HG02840 (cell line): ENCODE results near the gene DIDO1.

Experiments used
- ATAC-seq: cut with Tn5 transposase; IDR thresholded peaks from one replicate; pipeline ENCODE4 v1.9.1; 2021; ENCODE audit warnings: mild to moderate bottlenecking, moderate library complexity, moderate number of reproducible peaks; ENCODE audit not compliant: unreplicated experiment, low FRiP score

DIDO1 gene

DNA sequence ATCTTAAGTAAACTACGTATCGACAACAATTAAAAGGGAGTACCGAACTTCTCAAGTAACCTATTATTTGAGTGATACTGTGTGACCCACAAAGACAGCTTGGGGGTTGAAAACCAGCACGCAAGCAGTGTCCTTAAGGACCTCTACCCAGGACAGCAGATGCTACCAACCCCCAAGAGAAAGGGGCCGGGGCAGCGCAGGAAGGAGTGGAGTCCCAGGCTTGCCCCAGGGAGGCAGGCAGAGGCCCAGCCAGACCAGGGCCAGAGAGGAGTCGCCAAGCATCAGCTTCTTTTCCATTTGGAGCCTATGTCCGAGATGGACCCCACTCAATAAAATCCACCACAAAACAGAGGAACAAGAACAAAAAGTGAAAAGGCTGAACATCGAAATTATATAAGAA is 11.9 kb downstream of the DIDO1 start:
- ATAC-seq: no peak

DNA sequence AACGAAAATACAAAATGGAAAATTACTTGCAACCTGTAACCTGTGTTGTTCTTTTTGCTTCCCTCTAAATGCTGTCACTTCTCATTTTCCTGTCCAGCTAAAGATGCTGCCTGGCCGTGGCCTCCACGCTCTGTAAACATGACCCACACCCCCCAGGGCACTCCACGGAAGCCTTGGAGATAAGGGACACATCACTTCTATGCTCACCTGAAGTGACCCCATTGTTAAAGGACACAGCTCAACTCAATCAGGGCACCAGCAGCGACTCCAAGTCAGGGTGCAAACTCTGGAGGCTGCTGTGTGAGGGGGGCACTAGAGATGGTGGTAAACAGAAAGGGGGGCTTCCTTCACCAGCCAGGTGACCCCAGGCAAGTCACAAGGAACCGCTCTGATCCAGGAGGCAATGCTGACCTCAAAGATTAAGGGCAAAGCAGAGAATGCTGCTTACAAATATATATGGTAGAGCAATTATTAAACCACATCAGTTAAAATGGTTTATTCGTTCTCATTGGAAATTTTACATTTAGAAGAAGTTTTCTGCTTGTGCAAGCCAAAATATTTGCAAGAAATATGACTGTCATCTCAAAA is 13.2 kb downstream of the DIDO1 start:
- no peak for ATAC-seq

DNA sequence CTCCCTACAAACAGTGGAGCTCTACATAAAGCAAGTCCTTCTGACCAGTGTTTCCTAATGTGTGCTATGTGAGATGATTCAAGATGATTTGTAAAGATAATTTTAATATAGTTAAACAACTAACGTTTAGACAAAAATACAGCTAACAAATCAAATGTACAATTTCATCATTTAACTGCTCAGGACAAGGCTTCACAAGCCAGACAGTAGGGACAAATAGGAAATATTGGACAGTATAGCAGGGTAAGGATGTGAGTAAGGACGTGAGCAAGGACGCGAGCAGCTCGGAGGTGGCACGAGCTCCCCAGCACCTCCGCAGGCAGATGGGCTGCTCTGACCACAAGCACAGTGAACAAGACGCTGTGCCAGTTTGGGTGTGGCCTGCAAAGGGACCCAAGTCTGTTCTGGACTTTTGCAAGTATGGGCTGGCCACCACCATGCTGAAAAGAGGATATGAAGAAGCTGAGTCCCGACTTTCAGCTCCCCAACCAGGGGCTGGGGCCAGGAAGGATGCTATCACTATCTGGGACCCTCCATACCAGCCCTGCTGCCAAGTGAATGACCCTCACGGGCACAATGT is 14.5 kb downstream of the DIDO1 start:
- ATAC-seq: no peak

DNA sequence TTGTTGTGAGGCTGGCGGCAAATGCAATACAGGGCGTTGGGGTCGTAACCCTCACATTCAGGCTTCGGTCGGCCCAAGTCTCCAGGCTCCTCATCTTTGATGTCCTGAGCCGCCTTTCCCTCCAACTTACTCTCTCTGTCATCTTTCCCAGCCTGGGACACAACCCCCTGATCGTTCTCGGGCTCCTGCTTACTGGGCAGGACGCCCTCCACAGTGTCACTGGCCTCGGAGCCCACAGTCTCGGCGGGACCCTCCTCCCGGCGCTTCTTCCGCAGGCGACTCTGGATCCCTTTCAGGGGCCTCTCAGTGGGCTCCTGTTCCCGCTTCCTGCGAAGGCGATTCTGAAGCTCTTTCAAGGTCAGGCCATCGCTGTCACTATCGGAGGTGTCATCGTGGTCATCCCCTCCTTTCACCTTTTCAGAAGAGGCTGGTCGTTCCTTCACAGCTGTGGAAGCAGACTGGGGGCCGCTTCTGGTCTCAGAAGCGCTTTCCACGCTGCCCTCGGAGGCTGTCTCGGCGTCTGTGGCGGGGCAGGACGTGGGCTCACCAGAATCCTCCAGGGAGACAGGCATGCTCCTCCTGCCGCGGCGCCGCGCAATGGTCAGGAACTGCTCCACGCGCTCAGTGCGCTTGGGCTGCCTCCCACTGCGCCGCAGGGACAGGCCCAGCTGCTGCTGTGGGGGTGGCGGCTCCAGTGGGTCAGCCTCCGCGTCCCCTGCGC is 15.4 kb downstream of the DIDO1 start:
- ATAC-seq: no peak

DNA sequence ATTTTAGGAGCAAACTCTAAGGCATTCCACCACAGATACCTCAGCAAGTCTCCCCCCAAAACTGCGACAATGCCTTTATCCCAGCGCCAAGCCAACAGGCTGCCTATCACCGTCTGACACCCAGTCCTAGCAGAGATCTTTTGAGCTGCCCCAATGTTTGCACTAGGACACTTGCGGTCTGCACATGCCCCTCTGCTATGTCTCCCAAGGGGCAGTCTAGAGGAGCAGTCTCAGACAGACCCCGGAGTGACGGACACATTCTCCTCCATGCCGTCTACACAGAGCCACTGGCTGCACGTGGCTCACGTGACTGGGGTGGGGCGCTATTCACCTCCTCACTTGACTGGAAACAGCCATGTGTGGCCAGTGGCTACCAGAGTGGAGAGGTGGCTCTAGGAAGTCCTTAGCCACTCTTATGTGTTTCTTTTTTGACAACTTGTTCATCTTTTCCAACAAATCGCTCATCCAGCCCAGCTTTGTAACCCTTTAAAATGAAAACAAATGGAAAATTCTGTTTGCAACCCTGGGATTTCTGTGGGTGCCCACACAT is 16.0 kb downstream of the DIDO1 start:
- no peak for ATAC-seq

DNA sequence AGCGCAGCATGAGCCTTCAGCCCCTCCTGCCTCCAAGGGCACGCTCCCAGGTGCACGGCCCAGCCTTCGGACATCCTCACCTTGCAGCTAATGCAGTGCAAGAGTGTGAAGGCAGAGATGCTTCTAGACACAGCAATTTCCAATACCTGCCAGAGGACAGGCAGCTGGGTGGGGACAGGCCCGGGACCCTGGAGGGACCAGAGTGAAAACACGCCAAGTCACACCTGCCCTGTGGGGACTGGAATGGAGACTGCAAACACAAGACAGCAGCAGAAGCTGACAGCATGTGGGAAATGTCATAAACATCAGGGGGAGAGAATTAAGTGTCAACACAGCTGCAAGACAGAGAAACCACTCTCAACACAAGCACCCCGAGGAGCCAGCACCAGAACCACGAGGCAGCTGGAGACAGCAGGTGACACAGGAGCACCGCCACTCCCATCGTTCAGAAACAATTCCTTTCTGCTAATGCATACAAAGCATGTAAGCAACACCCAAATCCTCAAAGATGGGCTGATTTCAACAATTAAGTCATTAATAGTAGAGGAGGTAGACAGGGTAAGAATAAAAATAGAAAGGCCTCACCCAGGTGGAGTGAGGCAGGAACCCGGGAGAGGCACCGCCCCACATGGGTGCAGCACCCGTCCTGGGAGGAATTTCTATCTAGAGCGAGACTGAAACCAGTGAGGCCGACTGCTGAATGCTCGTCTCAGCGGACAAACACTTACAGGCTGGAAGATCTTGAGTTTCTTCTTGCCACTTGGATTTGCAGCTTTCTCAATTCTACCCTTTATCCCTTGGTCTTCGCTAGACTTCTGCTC is 17.1 kb downstream of the DIDO1 start:
- ATAC-seq: no peak

DNA sequence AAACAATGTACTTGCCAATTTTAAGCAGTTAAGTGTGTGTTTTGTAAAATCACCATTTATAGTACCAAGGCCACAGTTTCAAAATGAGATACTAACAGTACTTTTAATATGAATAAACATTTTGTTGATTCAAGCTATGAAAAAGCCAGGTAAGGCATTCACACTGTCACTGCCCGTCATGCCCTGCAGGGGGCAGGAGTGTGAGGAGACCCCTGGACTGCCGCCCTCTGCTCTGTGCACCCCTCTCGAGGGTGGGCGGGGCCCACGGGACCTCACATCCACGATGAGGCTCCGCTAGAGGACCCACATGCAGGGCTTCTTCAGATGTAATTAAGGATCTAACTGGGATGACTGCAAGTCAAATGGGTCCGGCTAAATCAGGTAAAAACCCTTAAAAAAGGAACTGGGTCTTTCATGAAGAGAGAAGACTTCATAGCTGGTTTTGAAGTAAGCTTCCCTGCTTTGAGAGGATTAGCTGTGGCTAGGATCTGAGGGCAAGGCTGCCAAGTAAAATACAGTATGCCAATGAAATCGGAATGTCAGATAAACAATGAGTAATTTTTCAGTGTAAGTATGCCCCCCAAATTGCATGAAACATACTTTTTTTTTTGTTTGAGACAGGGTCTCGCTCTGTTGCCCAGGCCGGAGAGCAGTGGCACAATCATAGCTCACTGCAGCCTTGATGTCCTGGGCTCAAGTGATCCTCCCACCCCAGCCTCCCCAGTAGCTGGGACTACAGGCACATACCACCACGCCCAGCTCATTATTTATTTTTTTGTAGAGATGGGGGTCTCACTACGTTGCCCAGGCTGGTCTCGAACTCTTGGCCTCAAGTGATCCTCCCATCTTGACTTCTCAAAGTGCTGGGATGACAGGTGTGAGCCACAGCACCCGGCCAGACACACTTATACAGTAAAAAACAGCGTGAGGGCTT is 18.7 kb downstream of the DIDO1 start:
- no peak for ATAC-seq

DNA sequence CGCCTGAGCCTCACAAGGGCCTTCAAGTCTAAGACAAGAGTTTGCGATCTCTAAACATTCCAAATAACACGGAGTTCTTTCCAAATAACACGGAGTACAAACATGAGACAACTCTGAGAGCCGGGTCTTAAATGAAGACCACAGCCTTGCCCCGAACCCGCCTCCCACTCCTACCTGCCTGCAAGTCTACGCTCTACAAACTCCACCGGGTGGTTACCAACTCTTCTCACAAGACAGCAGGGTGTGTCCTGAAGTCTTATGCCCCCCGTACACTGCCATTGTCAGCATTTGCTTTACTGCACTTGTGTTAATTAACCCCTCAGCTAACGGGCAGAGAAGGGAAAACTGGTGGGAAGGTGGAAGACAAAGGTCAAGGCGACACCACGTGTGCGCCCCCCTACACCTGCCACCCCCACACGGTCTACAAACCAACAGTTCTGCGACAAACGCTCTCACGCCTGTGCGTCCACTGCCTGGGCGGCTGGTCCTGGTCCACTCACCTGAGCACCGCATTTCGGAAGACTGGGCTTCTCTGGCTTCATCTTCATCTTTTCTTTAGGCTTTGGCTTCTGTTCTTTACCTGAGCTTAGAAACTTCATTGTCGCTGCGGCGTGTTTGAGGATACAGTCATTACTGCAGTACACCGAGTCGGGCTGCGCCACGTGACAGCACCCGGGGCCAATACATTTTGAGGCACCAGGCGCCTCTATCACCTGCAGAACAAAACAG is 19.5 kb downstream of the DIDO1 start:
- no peak for ATAC-seq

DNA sequence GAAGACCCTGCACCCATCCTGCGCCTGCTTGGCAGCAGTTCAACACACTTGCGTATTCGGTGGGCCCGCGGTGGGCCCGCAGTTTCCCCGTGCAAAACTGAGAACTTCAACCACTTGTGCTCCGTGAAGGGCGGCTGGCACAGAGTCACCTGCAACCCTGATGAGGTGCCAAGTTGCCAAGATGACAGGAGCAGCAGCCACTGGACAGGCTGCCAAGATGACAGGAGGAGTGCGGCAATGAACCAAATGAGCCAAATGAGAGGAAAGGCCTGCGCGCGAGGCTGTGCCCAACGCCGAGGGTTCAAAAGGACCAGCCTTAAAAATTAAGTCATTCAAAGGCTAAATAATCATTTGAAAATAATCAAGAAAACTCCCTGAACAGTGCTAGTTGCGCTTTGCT is 20.1 kb downstream of the DIDO1 start:
- no peak for ATAC-seq

DNA sequence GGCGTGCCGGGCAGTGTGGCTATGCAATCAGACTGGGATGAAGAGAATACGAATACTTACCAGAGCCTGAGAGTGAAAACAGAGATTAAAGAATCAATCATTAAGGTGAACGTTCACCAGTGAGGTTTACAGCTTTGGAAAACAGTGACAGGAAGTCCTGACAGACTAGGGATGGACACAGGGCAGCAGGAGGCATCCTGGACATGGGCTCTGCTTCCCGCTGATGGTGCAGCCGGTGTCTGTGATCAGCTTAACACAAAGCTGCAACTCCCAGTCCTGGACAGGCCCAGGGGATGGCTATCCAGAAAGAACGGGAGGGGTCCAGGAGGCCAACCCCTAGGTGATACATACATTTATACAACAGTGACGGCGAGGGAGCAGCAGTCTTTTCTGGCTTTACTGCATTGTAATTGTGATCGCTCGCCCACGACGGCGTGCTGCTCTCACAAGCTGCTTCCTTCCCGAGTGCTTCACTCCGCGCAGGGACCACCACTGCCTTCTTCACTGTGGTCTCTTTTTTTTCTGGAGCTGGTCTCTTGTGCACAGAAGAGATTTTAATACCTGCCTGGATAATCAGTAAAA is 20.7 kb downstream of the DIDO1 start:
- ATAC-seq: no peak

DNA sequence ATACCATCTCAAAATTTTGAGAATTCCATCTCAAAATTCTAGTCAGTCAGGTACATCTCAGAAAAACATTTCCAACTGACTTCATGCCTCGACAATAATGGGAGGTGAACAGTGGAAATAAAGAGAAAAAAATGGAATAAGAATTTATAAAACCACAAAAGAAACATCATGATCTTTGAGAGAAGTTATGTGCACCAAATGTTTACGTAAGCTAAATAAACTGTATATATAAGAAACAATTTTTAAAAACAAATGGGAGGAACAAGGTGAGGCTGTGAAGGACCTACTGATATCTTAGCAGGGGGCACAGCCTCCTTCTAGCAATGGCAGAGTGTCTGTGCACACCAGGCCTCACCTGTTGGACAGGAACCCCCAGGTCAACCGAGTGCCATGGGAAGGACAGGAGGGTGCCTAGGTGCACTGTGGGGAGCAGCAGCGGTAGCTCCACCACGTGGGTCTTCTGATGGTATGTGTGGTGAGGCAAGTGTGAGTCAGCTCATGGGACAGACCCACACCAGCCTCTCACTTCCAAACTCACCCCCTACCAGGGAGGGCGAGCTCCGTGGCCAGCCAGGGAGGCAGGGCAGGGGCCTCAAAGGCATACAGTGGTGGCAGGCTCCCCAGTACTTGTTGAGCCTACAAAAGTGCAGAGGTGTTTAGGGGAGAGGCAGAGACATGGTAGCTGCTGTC is 23.2 kb downstream of the DIDO1 start:
- ATAC-seq: no peak

DNA sequence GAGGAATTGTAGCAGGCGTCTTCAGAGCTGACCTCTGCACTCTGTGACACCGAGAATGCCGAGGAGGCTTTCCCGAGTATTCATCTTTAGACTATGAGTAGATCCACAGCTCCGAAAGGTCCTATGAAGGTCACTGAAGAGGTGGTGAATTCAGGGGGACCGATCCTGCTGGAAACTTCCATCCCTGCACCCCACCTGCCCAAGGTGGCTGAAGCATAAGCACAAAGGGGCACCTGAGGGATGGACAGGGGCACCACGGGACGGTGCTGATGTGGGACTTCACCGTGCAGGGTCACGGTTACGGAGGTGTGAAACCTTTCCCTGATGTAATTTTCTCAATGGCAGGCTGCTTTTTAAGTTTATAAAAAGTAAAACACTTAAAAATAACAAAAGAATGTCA is 24.4 kb downstream of the DIDO1 start:
- no peak for ATAC-seq

DNA sequence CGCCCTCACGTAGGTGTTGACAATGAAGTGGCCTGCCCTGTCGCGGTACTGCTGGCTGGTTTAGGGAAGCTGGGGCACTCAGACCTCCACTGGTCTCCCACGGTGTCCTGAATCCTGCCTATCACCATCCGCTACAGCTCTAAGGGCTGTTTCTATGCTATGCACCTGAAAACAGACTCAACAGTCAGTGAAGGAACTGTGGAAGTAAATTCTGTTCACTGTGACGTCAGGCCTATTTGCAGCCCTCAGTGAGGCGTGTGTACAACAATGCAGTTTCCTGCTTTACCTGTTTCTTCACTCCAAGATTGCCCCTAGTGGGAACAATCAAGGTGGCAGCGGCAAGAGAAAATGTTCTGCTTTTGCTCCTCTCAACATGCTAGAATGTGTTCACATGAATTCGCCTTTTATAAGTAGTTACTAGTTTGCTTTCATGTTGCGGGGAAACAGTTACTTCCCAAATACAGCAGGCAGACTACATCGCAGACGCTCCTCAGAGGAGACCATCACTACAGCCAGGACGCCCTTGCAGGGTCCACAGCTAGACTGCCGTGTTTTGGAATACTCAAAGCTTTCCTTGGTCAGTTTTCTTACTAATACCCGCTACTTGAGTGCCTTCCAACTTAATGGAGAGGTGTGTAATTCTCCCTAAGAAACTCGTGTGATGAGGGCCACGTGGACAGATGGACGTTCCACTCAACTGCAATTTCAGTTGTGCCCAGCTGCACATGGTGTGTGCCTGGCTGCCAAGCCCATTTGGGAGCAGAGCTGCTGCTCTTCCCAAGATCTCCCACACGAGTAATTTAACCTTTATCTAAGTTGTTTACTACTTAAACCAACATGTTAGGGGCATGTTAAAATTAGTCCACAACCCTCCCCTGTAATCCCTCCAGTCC is 25.4 kb downstream of the DIDO1 start:
- no peak for ATAC-seq

DNA sequence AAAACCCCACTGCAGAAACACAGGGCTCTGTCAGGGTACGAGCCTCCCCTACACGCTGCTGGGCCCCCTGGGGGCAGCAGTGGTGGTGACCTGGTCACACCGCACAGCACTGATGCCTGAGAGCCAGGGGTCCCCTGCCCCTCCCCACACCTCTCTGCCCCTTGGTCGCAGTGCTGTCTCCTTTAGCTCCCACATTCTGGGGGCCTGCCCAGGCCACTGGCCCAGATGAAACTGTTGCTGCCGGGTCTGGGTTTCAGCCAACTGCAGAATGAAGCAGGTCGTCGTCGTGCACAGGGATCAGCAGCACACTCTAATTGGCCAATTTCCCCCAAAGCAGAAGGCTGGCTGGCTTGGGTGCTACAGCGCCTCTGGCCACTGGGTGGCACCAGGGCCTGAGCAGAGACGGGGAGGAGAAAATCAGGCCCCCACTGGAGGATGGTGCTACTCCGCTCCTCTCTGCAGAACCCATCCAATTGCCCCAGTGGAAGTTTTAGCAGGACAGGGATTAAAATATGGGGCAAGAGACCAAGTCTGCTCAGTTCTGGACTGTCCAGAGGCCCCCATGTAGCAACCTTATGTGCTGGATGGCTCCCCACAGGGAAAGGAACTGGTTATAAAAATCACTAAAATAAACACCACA is 26.1 kb downstream of the DIDO1 start:
- ATAC-seq: peak; percentile 58

DNA sequence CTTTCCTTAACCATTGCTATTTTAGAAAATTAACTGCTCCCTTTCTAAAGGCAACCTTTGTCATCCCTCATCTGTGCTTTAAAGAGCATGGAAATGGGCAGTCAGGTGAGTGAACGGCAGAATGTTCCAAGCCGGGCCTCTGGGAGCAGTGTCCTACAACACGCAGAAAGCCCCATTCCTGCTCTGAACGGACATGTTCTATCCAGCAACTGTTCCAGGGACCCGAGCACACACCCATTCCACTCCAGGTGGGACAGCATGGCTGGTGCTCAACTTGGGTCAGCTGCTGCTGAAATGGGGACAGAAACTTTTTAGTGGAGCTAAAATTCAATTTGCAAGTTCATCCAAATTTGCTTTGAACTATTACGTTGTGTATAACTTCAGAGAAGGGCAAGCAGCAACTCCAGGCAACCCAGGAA is 26.7 kb downstream of the DIDO1 start:
- no peak for ATAC-seq

DNA sequence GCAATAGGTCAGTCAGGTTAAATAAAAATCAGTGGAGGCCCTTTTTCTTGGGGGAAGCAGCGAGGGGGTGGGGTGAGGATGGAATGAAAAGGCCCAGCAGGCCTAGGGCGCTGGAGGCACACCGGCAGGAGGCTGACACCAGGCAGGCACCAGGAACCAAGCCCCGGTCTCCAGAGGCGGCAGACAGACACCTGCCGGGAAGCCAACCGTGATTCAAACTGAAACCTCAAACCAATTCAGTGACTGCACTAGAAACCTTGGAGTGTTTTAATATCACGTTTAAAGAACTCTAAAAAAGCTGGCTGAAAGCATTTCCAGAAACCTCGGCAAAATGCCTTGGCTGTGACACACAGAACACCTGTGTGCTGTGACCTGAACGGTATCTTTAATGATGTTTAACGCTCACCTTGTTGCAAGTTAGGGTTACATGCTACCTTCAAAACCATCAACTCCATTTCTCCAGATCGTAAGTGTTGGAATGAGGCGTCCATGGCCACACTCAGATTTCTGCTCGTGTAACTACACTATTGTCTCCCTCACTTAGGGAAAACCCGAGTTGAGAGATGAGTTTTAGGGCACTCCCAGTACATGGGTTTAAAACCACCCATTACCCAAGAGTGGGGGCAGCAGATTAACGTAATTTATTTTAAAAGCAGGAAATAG is 27.2 kb downstream of the DIDO1 start:
- ATAC-seq: no peak
